Fibroblast of skin of back (primary cell): ENCODE results near the gene CALHM3.

Experiments
- DNase-seq: peaks from one replicate; pipeline ENCODE4 v3.0.0-alpha.2; 2013

The CALHM3 gene

GRCh38 chr10:103449208-103450144 is 29.6 kb downstream of the CALHM3 start:
- DNase-seq: no peak

GRCh38 chr10:103448746-103449145 is 30.3 kb downstream of the CALHM3 start:
- peak; percentile 91 for DNase-seq

- no peak for DNase-seq
Observed at GRCh38 chr10:103447187-103447586, 31.9 kb downstream of the CALHM3 start.

- peak; percentile 69 for DNase-seq
Observed at GRCh38 chr10:103445767-103446567, 33.1 kb downstream of the CALHM3 start.

DNA sequence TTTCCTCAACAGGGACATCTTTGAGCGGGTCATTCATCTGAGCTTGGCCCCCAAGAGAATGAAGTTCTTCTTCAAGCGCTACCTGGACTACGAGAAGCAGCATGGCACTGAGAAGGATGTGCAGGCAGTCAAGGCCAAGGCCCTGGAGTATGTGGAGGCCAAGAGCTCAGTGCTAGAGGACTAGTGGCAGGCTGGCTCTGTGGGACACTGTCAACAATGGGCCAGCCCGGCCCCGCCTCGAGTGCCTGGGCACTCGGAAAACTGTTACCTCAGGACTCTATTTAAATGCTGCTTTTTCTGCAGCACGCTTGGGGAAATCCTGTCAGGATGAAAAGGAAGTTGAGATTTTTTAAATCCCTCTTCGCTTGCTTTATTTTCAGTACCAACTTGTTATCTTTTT is 33.7 kb downstream of the CALHM3 start:
- no peak for DNase-seq

DNA sequence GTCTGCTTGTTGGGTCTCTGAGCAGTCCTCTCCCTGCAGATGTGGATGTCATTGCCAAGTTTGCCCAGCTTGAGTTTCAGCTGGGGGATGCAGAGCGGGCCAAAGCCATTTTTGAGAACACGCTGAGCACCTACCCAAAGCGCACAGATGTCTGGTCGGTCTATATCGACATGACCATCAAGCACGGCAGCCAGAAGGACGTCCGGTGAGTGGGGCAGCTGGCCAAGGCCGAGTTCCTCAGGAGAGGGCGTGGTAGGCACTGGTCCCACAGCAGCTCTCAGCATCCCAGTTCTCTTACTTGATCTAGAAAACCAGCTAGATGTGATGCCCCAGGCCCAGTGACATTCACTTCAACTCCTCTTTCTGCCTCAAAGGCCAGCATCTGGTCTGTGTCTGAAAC is 34.6 kb downstream of the CALHM3 start:
- DNase-seq: no peak

DNA sequence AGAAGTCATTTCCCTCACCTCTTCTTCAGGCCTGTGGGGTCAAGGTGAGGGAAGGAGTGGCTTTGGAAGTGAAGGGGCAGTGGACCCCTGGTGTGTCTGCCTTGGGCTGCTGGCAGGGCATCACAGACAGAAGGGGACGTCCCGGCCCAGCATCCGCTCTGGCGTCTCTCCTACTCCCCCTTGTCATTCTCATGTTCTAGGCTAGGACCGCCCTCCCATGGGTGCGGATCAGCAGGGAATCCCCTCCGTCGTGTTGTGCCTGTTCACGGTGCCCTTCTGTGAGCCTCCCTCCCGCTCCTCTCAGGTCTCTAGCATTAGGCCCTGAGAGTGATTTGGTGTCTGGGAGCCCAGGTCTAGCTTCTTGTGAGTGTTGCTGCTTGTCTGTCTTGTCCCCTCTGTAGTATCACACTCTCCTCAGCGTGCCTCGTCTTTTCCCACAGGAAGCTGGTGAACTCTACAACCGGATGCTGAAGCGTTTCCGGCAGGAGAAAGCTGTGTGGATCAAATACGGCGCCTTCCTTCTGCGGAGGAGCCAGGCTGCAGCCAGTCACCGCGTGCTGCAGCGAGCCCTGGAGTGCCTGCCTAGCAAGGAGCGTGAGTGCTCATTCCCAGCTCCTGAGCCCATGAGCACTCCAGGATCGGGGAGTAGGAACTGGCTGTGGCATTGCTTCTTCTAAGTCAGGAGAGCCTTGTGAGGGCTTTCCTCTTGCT is 35.4 kb downstream of the CALHM3 start:
- DNase-seq: no peak

- DNase-seq: peak; percentile 59
Observed at GRCh38 chr10:103442031-103442461, 37.0 kb downstream of the CALHM3 start.

GRCh38 chr10:103441611-103442010 is 37.4 kb downstream of the CALHM3 start:
- DNase-seq: no peak

- DNase-seq: no peak
Observed at GRCh38 chr10:103441206-103441605, 37.8 kb downstream of the CALHM3 start.

GRCh38 chr10:103440416-103440815 is 38.6 kb downstream of the CALHM3 start:
- DNase-seq: no peak

GRCh38 chr10:103439776-103440175 is 39.3 kb downstream of the CALHM3 start:
- no peak for DNase-seq

DNA sequence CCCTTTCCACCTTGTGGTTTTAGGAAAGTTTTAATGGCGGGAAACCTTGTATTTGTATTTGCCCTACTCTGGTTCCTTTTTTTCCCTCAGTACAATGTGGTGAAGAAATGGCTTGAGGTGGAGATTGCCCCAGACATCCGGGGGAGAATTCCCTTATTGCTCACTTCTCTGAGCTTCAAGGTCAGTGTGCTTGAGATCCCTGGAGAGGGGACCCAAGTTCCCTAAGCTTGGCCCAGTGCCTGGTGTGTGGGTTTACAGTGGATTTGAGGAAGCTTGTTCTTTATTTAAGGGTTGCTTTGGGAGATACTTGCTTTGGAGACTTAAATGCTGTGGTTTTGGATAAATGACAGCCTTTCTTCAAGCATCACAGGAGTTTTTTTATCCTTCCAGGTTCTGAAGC is 45.2 kb downstream of the CALHM3 start:
- DNase-seq: no peak

DNA sequence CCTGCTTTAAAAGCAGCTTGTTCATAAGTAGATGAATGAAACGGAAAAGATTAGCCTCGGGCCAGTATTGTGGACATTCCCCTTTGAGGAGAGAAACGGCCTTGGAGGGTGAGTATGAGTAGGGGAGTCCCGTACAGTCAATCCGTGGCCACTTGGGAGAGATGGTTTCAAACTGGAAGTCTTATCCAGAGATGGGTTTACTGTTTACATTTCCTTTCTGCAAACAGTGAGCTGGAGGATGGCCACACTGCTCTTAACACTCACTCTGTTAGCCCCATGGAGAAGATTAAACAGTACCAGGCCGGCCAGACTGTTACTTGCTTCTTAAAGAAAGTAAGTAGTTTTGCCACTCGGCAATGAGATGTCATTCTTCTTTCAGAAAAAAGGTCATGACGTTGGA is 47.1 kb downstream of the CALHM3 start:
- DNase-seq: no peak

- DNase-seq: no peak
Observed at GRCh38 chr10:103429647-103430046, 49.4 kb downstream of the CALHM3 start.

- no peak for DNase-seq
Observed at GRCh38 chr10:103428989-103429643, 49.9 kb downstream of the CALHM3 start.

GRCh38 chr10:103427866-103428265 is 51.2 kb downstream of the CALHM3 start:
- DNase-seq: no peak

GRCh38 chr10:103423748-103424147 is 55.3 kb downstream of the CALHM3 start:
- no peak for DNase-seq
